GM18498 (cell line): ENCODE data around the gene MX2.
A peak's percentile ranks its signal among the peaks of the same experiment; 100 is the strongest.
"Not testable (repeated sequence)": the region's sequence is repeated elsewhere in the genome, so short reads cannot be mapped to it uniquely, and the experiment has no call there.

Experiments
- ATAC-seq: cut with Tn5 transposase; IDR thresholded peaks from one replicate; pipeline ENCODE4 v1.9.1; 2021; ENCODE audit warnings: mild to moderate bottlenecking, moderate library complexity; ENCODE audit not compliant: unreplicated experiment

The MX2 gene, protein sequence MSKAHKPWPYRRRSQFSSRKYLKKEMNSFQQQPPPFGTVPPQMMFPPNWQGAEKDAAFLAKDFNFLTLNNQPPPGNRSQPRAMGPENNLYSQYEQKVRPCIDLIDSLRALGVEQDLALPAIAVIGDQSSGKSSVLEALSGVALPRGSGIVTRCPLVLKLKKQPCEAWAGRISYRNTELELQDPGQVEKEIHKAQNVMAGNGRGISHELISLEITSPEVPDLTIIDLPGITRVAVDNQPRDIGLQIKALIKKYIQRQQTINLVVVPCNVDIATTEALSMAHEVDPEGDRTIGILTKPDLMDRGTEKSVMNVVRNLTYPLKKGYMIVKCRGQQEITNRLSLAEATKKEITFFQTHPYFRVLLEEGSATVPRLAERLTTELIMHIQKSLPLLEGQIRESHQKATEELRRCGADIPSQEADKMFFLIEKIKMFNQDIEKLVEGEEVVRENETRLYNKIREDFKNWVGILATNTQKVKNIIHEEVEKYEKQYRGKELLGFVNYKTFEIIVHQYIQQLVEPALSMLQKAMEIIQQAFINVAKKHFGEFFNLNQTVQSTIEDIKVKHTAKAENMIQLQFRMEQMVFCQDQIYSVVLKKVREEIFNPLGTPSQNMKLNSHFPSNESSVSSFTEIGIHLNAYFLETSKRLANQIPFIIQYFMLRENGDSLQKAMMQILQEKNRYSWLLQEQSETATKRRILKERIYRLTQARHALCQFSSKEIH

DNA sequence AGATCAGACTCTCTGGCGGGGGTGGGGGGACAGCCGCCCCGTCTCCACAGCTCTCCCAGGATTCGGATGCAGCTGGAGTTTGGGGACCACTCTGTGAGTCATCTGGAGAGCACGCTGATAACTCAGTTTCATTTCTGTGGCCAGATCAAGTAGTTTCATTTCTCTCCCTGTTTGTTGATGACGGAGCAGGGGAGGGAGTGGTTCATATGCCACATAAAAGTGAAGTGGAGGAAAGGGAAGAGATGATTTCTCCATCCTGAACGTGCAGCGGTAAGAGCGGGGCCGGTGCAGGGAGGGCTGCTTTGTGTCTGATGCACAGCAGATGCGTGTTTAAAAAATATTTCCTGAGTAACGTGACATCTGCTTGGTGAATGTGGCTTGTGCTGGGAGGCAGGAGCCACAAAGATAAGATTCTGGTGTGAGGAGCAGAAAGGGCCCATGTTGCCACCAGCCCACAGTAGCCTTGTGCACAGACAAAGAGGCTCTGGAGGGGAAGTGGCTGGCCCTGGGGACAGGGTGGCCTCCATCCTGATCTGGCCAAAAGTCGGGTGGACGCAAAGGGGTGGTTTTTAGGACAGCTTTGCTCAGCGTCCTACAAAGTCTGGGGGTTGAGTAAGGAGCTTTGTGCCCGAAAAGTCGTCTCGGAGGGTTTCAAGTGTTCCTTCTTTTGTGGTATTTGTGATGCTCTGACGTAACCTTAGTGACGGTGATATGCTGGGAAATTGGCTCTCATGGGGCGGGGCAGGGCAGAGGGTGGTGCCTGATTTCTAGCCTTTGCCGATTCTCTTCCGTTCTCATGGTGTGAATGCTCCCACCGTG is at the start of gene MX2:
Gene MX2 (plus strand): TSS at position 242 of the 819 bp plus-strand sequence. CDS start 14,880 bp downstream, outside the sequence.
- peak; percentile 54 for ATAC-seq

DNA sequence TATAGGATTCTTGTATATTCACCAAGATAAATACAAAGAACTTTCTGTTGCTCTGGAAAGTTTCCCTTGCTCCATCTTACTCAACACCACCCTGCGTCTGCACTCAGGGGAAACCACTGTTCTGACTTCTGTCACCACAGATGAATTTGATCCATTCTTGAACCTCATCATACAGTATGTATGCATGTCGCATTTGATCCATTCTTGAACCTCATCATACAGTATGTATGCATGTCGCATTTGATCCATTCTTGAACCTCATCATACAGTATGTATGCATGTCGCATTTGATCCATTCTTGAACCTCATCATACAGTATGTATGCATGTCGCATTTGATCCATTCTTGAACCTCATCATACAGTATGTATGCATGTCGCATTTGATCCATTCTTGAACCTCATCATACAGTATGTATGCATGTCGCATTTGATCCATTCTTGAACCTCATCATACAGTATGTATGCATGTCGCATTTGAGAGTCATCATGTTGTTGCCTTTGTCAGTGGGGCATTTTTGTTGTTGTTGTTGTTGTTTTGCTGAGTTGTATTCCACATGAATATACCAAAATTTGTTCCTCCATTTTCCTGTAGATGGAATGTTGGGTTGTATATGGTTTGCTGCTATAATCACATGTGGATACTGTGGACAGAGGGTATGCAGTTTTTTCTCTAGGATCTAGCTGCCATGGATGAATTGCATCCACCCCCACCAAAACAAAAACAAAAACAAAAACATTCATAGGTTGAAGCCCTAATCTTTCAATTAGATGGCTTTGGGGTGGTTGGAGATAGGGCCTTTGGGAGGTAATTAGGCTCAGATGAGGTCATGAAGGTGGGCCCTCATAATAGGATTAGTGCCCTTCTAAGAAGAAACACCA is 48.3 kb upstream of the MX2 start:
- not testable (repeated sequence) for ATAC-seq

DNA sequence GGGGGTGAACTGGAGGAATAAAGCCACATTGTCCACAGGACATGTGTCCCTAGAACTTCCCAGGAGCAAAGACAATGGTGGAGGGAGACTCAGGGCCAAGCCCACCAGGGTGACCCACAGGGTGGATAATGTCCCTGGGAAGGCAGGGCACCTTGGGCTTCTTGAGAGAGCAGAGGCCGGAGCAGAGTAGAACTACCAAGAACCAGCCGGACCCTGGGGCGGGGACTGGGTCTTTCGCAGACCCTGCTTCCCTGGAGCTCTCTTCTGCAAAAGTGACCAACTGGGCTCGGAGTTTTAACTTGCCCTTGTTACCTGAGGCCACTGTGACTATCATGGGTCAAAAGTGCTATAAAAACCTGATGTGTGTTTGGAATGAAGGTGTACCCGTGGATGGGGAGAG is 46.1 kb upstream of the MX2 start:
- ATAC-seq = no peak

DNA sequence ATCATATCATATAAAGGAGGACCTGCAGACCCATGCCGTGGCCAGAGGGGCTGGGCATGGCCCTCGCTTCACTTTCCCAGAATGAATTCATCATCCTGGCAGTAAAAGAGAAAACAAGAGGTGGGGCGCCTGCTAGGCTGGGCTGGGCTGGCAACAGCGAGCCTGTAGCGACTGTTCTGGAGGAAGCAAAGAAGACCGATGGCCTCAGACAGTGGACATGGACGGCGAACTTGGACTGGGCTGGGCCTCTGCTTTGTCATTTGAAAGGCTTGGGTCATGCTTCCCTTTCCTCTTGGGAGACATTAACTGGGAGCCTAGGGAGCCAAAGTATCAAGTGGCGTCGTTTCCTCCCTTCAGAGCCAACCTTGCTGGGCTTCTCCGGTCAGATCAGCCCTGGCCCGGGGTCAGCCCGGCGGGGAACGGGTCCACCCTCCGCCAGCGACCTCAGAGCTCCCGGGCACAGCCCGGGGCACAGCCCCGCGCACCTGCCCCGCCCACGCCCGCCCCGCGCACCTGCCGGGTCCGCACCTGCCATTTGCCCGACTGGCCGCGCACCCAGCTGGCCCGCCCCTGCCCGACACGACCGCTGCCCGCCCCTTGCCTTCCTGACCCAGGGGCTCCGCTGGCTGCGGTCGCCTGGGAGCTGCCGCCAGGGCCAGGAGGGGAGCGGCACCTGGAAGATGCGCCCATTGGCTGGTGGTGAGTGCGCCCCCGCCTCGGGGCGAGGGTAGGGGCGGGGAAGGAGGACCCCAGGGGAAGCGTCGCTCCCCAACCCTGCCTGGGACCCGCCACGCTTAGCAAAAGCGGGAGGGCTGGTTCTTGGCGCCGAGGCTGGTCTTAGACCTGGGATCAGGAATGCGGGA is 45.4 kb upstream of the MX2 start, which contains the start of gene FAM3B:
Gene FAM3B (plus strand): TSS at position 602 of the 863 bp plus-strand sequence. CDS start 79 bp downstream, at position 681.
- no peak for ATAC-seq

DNA sequence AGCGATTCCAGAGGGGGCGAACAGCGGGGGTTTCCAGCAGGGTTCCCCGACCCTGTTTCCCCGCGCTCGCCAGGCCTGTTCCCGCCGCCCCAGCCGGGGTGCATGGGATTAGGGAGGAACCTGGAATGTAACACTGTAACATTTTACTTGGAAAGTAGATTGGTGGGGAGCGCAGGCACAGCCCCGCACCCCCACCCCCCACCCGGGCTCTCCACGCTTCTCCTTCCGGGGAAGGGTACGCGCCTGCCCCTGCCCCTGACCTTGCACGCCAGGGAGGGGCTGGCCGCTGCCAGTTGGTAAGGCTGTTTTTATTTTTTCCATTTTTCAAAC is 44.8 kb upstream of the MX2 start:
- ATAC-seq = no peak

DNA sequence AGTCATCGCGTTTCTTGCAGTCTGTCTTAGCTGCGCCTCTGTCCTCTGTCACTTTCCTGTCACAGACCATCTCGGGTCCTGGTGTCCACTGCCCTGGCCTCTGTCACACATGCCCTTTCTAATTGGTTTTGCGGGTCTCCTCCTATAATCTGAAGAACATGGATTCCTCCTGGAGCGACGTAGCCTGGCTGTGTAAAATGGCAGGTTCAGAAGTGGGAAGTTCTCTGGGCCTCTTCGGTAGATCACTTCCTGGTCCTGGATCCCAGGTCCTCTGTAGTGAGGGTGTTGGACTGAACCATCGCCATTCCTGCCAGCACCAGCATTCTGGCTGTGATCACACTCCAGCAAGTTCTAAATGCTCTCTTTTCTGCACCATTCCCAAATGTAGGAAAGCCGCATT is 44.4 kb upstream of the MX2 start:
- no peak for ATAC-seq

DNA sequence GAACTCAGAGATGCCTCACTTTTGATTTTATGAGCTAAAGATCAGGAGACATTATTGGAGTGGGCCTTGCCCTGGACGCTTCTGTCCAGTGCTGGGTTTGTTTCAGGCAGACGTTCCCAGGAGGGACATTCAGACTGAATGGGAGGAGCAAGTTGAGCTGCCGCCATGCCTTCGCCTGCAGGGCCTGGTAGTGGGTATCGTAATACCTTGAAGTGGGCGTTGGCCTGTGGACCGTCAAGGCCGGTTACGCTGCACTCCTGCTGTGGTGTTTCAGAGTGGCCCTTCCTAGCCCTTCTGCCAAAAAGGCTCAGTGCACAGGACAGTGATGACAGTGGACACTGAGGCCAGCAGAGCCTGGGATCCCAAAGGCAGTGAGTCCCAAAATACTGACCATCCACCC is 43.6 kb upstream of the MX2 start:
- ATAC-seq = no peak

DNA sequence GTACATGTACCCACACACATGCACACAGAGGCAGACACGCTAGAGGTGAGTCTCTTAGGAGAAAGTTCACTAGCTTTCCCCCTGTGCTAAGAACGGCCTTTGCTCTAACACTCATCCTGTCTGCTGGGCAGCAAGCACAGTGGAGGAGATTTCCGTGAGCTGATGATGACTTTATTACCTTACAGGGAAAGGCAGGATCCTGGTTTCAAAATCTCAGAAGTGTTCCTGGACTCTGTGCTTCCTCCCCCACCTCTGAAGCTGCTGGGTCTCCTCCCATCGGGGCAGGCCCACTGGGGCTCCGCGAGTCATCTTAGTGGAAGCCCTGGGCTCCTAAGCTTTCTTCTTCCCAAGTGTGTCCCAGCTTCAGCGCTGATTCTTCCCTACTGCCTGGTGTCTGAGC is 42.6 kb upstream of the MX2 start:
- no peak for ATAC-seq

DNA sequence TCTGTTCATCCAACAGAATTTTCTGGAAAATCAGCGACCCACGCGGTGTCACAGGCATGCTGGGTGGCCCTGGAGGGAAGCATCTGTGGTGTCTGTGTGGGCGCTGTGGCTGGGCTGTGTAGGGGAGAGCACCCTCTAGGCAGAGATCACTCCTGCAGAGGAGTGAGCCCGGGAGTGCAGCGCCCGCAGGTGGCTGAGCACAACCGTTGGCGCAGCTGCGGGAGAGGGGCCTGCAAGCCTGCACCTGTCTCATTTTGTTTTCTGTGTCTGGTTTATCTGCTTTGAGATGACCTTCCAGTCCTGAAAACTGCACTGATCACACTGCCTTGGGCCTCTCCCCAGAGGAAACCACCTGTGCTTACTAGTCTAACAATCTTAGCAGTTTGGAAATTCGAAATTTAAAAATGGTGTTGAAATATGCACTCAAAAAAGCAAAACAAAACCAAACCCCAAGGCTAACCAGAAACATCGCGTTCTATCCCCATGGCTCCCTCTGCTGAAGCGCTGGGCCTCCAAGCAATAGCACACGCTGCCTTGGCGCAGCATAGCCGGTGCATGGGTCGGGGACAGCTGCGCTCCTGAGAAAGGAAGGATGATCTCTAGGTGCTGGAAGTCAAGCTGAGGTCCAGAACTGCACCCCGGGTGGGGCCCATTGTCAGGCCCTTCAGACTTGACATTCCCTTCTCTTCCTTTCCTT is 40.5 kb upstream of the MX2 start:
- ATAC-seq = no peak

DNA sequence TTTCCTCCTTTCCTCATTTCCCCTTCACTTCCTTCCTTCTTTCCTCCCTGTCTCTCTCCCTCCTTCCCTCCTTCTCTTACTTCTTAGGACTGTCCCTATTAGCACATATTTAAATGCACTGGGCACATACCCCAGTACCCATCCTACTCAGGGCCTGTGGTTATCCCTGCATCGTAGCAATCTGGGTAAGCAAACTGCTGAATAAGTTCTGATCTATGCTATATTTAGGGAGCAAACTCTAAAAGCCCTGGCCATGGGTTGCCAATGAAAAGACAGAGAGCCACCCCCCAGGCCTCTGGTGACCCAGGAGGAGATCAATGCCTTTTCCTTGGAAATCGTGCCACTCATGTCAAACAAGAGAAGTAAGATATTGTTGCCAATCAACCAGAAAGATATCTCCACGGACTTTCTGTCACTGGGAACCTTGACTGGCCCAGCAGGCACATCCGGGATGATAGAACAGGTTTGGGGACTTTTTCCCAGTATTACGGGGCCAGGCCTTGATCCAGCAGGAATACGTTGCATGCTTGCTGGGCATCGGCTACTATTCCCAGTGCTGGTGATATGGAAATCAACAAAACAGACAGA is 39.8 kb upstream of the MX2 start:
- ATAC-seq = no peak

DNA sequence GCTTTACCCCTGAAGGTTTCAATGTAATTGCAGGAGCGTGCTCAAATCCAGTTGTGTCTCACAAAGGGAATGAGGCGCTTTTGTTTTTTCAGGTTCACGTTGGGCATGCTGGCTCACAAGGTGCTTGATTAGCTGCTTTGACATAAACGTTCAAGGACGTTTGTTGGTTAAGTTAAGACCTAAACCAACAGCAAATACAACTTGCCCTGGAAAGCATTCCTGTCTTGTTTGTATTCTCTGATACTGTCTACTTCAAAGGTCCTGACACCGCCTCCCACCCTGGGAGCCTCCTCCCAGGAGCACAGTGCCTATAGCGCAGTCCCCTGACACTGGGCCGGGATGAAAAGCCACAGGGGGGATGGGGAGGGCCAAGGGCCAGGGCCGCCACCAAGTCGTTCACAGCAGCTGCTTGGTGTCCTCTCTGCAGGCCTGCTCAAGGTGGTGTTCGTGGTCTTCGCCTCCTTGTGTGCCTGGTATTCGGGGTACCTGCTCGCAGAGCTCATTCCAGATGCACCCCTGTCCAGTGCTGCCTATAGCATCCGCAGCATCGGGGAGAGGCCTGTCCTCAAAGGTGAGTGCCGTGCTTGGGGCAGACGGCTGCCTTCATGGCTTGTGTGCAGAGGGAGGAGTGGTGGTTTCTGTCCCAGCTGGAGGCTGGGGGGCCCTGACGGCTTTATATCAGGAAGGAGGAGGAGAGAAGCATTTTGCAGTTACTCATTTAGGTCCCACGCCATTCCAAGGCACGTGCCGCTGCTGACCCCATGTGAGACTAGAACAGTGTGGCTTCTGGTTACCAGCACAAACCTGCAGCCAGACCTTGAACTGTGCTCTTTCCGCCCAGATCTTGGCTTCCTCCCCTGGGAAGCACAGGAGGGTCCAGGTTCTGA is 39.1 kb upstream of the MX2 start:
- ATAC-seq = no peak

DNA sequence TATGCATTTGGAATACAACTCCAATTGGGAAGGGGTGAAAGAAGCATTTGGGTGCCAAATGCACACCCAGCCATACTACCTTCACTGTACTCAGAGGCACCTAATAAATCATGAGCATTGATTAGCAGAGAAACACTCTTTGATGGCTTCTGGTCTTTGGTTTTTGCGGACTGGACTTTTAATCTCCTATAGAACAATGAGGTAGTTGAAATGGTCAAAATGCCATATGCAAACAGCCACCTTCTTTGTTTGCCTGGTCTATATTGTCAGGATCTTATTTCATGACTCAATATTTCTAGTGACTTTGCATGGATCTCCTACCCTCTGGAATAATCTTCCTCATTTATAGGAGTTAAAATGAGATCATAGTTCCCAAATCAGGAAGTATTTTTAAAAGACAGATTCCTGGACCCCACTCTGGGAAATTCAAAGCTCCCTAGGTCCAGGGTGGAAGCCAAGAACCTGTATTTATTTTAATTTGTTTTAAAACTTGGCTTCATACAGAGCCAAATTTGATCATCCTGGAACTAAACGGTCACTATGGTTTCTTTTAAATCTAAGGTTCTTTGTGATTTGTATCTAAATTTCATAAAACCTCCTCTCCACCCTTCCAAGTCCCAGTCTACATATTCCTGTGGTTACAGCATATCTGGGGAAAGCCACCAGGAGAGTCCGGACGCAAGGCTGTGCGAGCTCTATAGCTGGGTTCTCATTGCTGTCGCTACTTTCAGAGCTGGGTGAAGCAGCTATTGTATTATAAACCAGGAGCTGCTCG is 36.5 kb upstream of the MX2 start:
- no peak for ATAC-seq

DNA sequence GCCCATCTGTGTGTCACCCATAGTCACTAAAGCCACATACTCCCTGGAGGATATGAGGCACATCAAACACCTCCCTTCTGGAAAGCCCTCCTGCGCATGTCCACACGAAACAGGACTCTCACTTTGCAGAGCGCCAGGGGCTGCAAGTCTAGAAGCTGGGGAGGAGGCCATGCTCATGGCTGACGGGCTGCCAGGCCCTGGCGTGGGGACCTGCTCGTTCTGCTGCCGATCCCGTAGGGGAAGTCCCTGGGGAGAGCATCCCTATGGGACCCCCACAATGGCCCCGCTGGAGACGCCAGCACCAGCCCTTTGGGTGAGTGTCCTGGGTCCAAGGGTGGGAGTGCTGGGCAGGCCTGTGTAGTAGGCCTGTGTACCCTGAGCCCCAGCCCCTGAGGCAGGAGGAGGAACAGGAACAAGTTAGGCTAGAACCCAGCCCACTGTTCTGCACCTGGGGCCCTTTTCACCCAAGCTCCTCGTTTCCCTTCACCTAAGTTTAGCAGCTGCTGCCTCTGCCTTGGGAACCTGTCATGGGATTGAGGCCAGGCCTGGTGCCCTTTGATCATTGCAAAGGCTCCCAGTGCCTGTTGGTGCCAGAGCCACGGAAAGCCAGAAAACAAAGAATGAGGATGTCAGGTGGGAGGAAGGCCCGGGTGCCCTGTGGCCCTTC is 35.3 kb upstream of the MX2 start:
- no peak for ATAC-seq

DNA sequence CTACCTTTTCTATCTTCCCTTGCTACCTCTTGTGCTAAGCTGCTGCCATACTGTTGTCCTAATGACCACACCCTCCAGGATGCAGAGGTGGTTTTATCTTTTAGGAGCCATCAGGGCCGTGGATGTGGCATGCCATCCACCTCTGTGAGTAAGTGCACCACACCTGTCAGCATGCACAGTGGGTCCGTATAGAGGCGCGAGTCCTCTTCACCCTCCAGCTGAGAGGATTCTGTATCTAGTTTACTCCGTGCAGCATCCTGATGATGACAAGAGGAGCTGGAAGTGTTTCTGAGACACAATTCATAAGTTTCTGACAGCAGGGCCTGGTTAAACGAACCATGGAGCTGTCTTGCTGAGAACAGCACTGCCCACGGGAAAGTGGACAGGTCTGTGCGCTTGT is 34.1 kb upstream of the MX2 start:
- ATAC-seq = no peak

DNA sequence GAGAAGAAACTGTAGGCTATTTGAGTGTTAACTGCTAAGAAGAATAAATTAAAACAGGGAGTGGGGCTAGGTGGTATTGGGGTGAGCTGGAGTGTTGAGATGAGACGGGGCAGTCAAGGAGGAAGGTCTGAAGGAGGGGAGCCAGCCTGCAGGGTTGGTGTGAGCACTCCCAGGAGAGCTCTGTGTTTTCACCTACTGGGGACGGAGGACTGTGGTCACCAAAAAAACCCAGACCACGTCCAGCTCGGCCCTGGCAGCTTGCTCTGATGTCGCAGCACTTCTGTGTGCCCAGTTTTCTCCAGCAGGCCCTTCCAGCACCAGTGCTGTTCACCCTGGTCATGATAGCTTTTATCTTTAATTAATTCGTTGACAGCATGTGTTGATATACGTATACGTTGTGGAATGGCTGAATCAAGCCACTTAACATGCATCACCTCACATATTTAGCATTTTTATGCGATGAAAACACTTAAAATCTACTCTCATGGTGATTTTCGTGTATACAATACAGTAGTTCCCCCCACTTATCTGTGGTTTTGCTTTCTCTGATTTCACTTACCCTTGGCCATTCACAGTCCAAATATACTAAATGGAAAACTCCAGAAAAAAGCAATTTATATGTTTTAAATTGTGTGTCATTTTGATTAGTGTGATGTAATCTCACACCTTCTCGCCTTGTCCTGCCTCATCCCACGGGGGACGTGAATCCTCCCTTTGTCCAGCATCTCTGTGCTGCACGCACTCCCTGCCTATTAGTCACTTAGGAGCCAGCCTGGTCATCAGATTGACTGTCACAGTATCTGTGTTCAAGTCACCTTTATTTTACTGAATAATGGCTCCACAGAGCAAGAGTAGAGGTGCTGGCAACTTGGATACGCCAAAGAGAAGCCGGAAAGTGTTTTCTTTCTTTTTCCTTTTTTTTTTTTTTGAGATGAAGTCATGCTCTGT is 32.9 kb upstream of the MX2 start:
- ATAC-seq = no peak
